ENCODE results near the gene MUC16. TPM values are rescaled to one million over a fixed set of nuclear protein-coding genes. Genes with fewer than 3 reads are reported as not detected.

Gene MUC16
- total and polyA plus RNA-seq, 2 of the 4 experiments (the other 2 are of a cell fraction): not detected

- BruUV-seq (replicated peaks): no TSS peak
- ATAC-seq (ENCODE audit: low read depth) (no peak), DNase-seq (no peak)
- H2BK20ac ChIP-seq (ENCODE audit: low read depth, low read length): no peak overlapping the region
- H2AK5ac ChIP-seq (ENCODE audit: low read depth, low read length): no peak overlapping the region
- no peaks in the 10 kb centered on the region for H3K9me1 ChIP-seq (ENCODE audit: insufficient read depth, low read length)
- no peak for TF ChIP-seq NFE2L2 (IDR thresholded peaks at IDR 0.05; ENCODE audit: low read depth, low read length)
- no peak for TF ChIP-seq SMC3 (IDR thresholded peaks at IDR 0.05; ENCODE audit: low read depth, low read length)
- no peak for TF ChIP-seq RFX5 (IDR thresholded peaks at IDR 0.05; ENCODE audit: low read depth, low read length)
- no peak for TF ChIP-seq MAFK (IDR thresholded peaks at IDR 0.05; ENCODE audit: low read depth, low read length)
- TF ChIP-seq ELK1 (IDR thresholded peaks at IDR 0.05; ENCODE audit: borderline replicate concordance, low read depth, low read length): no peak
- TF ChIP-seq MXI1 (IDR thresholded peaks at IDR 0.05; ENCODE audit: borderline replicate concordance, low read depth, low read length): no peak
- TF ChIP-seq USF2 (IDR thresholded peaks at IDR 0.05; ENCODE audit: low read depth, low read length): no peak
- TF ChIP-seq FOS (IDR thresholded peaks at IDR 0.05; ENCODE audit: low read depth, low read length): no peak
- no peak for TF ChIP-seq CTCF (conservative IDR thresholded peaks at IDR 0.05; ENCODE audit: low read depth, low read length)
- TF ChIP-seq POLR2A (IDR thresholded peaks at IDR 0.05; ENCODE audit: low read depth, low read length): no peak
- POLR2A ChIA-PET (ENCODE audit: unreplicated experiment): no interaction called here
- intact Hi-C loops (cut with micrococcal nuclease) (no loop called here), in situ Hi-C loops (cut with MboI; ENCODE audit: low sequenced_read_pairs) (no loop called here), dilution Hi-C loops (cut with HindIII; ENCODE audit: low sequenced_read_pairs, unreplicated experiment) (no loop called here)
- WGBS, 2 experiments (ENCODE audit: extremely low coverage in 2 of 2, insufficient read length in 1 of 2): 63% methylated on average over 4 of the region's 5 CpGs; no CpG with 5 or more reads in 1 of the 2 experiments
- H3K14ac ChIP-seq (replicated peaks; ENCODE audit: low read depth, low read length): no peak overlapping the region
- H3K4me1 ChIP-seq (ENCODE audit: control insufficient read depth, insufficient read depth, low read length): no peaks in the 10 kb centered on the region
- H2BK120ac ChIP-seq (ENCODE audit: low read depth, low read length): no peak overlapping the region
- no peak overlapping the region for H4K5ac ChIP-seq (ENCODE audit: low read depth, low read length)
- no peak overlapping the region for H3K4ac ChIP-seq (ENCODE audit: low read depth, low read length)
- no peak overlapping the region for H2BK15ac ChIP-seq (ENCODE audit: low read depth, low read length)
- H3K27ac ChIP-seq (ENCODE audit: insufficient read depth, low read length): no peak overlapping the region
- H3K56ac ChIP-seq (ENCODE audit: extremely low read depth, insufficient read depth, low read length): no peak overlapping the region
- no peaks in the 10 kb centered on the region for H3K27me3 ChIP-seq (ENCODE audit: control insufficient read depth, insufficient read depth, low read length)
- no peak overlapping the region for H4K8ac ChIP-seq (ENCODE audit: low read depth in 2 of 2, low read length in 2 of 2)
- no peak overlapping the region for H2BK5ac ChIP-seq (ENCODE audit: low read depth, low read length, poor library complexity, severe bottlenecking)
- no peak overlapping the region for H3K18ac ChIP-seq (ENCODE audit: low read depth, low read length)
- peaks cover 26% of the 10 kb centered on the region for H3K9me3 ChIP-seq (ENCODE audit: control insufficient read depth, insufficient read depth, low read length)
- H2AFZ ChIP-seq (replicated peaks; ENCODE audit: low read length, poor library complexity): no peak overlapping the region
- no peaks in the 10 kb centered on the region for H4K20me1 ChIP-seq (ENCODE audit: insufficient read depth, low read length)
- no peak overlapping the region for H3K9ac ChIP-seq (ENCODE audit: low read depth, low read length)
- no peak overlapping the region for H3K4me3 ChIP-seq (ENCODE audit: insufficient read depth, low read depth, low read length)
- no peak overlapping the region for H2AK9ac ChIP-seq (replicated peaks; ENCODE audit: low read depth, low read length, poor library complexity)
- CTCF ChIA-PET: no interaction called here
- H3K36me3 ChIP-seq (ENCODE audit: control insufficient read depth, insufficient read depth, low read length): no peaks in the 10 kb centered on the region
- H3K23ac ChIP-seq (ENCODE audit: low read depth, low read length): no peak overlapping the region
- no peaks in the 10 kb centered on the region for H3K79me1 ChIP-seq (ENCODE audit: low read depth in 1 of 2, low read length in 2 of 2)
- no peak overlapping the region for H4K91ac ChIP-seq (ENCODE audit: insufficient read depth, low read depth, low read length)
- H3K4me2 ChIP-seq (ENCODE audit: low read depth, low read length): no peak overlapping the region
Measured at GRCh38 chr19:9000933-9001332, 9.3 kb downstream of the MUC16 start.
